ENCODE results near the gene ST8SIA3.

- TF ChIP-seq CTCF (conservative IDR thresholded peaks at IDR 0.05) (no peak), ZFX (IDR thresholded peaks at IDR 0.05) (no peak)
These were observed 45.2 kb downstream of the ST8SIA3 start for GRCh38 chr18:57397440-57398132.

Data from C4-2B (cell line).